T-helper 17 cell (primary cell): ENCODE results near the gene RBPJL. TPM values are rescaled to one million over a fixed set of nuclear protein-coding genes. Genes with fewer than 3 reads are reported as not detected.

Experiments used
- ATAC-seq: fragments of 150-1000 bp; cut with Tn5 transposase; 2 replicates; pipeline ENCODE4 v1.10.0; 2021; ENCODE audit warnings: mild to moderate bottlenecking, moderate library complexity
- DNase-seq, 3 donors: peaks; one replicate each; pipeline versions ENCODE4 v3.0.0 to v3.0.0-alpha.2; 2020 to 2021
- H3K9me3 ChIP-seq: one replicate; pipeline ENCODE4 v1.7.0; 2013; ENCODE audit warnings: low read length, mild to moderate bottlenecking; ENCODE audit not compliant: control insufficient read depth, poor library complexity, severe bottlenecking
- H3K27ac Mint-ChIP-seq: one replicate; pipeline ENCODE4 v1.8.0; 2022; ENCODE audit warnings: mild to moderate bottlenecking, moderate library complexity, mixed read lengths
- H3K27me3 Mint-ChIP-seq: one replicate; pipeline ENCODE4 v1.8.0; 2022; ENCODE audit warnings: mixed read lengths
- H3K36me3 Mint-ChIP-seq: one replicate; pipeline ENCODE4 v1.8.0; 2022; ENCODE audit warnings: low read depth, mixed read lengths
- H3K4me1 Mint-ChIP-seq: one replicate; pipeline ENCODE4 v1.8.0; 2022; ENCODE audit warnings: mild to moderate bottlenecking, mixed read lengths
- H3K4me3 Mint-ChIP-seq: one replicate; pipeline ENCODE4 v1.8.0; 2022; ENCODE audit warnings: mild to moderate bottlenecking, moderate library complexity, mixed read lengths
- total RNA-seq, 4 donors: library from RNA in 2 of 4; stranded (reverse) in 2 of 4; gene quantifications; one replicate each; pipeline ENCODE4 v1.2.3 and lab custom pipeline; 2022 to 2026

Gene RBPJL
- total RNA-seq, 2 donors from 2014 or later, result not detected

DNA sequence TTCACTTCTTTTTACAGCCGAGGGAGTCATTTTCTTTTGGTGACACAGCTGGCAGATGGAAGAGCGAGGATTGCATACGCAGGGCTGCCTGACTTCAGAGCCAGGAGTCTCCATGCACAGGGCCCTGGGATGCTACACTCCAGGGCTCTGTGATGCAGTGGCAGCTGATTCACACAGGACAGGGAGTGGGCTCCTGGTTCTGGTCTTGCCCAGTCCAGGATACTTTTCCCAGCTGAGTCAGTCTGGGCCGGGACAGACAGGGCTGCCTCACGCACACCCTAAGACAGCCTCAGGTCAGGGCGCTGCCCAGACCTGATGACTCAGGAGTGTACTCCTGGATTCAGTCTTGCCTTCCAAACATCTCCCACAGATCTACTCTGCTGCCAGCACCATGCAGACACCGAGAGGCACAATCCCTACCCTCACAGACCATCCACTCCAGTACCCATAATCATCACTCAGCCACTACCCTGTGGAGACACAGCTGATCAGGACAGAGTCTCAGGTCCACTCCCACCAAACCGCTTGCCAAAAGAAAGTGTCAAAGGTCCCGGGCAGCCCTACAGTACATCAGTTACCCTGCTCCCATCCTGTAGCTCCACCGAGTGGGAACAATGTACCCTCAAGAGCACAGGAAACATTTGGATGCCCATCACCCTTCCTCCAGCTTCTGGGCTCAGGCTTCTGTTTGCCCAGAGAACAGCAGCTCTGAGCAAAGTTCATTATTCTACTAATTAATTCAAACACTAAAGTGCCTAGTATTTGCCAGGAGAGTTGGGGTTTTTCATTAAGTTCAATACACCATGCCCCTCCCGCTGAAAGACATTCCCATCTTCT lies 30.1 kb downstream of the RBPJL start:
- ATAC-seq (no peak), DNase-seq (no peak)
- Mint-ChIP-seq H3K36me3 (no peaks in the 10 kb centered on the region), H3K27ac (peak overlapping the region; percentile 71), H3K4me1 (no peaks in the 10 kb centered on the region), H3K4me3 (no peak overlapping the region), H3K27me3 (no peaks in the 10 kb centered on the region)
- H3K9me3 ChIP-seq, result no peaks in the 10 kb centered on the region

DNA sequence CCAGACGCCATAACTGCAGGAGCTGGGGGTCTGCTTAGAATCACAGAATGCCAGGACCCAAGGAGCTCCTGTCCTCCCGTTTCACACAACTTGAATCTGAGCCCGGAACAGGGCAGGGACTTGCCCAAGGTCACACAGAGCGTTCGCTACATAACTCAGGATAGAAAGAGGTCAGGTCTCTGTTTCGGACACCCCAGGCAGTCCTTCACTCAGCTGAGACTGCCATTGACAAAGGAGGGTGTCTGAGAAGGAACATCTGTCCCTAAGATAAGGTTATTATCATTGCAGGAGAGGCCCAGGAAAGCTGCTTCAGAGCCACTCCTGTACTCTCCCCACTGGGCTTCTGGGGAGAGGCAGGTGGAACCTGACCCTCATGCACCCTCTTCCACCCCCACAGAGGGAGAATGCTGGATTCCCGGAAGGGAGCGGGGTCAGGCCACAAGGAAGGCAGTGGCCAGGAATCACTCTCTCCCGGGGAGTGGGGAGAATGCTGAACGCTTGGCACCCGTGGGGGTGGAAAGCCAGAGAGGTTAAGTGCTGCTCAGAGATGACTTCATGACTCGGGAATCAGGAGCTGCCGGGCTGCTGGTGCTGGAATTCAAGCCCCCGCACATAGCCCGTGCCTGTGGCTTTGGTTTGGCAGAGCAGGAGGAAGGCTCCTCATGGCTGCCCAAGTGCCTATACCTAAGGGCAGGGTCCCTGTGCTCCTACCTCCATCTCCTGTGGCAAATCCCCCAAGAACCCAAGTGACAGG lies 30.9 kb downstream of the RBPJL start:
- H3K27me3 Mint-ChIP-seq, result no peaks in the 10 kb centered on the region

DNA sequence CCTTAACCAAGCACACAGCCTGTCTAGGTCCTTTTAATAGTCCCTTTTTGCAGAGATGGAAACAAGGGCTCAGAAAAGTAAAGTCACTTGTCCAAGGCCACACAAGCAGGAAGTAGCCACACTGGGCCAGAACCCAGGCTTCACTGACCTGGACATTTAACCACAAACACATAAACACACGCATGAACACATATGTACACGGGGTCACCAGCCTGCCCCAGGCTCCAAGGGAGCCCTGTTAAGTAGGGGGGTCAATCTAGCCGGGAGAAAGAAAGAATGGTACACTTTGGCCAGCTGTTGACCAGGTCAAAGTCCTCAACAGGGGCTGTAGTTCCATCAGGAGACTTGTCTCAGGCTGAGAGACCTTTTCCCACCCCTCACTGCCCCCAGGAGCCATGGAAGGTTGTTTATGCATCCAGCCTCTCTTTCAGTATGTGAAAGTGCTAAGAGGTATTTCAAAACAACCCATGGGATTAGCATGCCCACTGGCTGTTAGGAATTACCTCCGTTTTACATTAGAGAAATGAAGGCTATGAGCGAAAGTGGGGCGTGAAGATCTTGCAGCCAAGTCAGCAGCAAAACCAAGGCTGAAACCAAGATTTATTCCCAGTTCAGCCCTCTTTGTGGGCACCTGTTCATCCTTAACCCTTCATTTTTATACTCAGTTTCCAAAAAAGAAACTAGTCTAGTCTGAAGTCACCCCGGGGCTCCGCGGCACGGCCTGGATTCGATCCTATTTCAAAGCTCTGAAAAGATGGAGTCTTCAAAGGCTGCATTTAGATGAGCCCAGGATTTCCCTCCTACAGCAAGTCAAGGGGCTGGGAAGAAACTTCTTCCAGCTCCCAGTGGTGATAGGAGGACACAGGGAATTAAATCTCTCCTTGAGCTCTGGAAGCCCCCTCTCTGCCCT lies 31.7 kb downstream of the RBPJL start:
- ATAC-seq (no peak), DNase-seq (no peak)
- H3K9me3 ChIP-seq, result no peaks in the 10 kb centered on the region
- Mint-ChIP-seq H3K4me3 (no peak overlapping the region), H3K36me3 (no peaks in the 10 kb centered on the region), H3K27ac (no peak overlapping the region), H3K27me3 (no peaks in the 10 kb centered on the region), H3K4me1 (no peaks in the 10 kb centered on the region)

More for the DNA sequence above, 30.9 kb downstream of the RBPJL start:
- Mint-ChIP-seq H3K36me3 (no peaks in the 10 kb centered on the region), H3K27ac (peak overlapping the region; percentile 71), H3K4me3 (no peak overlapping the region), H3K4me1 (no peaks in the 10 kb centered on the region)
- DNase-seq (no peak), ATAC-seq (no peak)
- no peaks in the 10 kb centered on the region for H3K9me3 ChIP-seq

DNA sequence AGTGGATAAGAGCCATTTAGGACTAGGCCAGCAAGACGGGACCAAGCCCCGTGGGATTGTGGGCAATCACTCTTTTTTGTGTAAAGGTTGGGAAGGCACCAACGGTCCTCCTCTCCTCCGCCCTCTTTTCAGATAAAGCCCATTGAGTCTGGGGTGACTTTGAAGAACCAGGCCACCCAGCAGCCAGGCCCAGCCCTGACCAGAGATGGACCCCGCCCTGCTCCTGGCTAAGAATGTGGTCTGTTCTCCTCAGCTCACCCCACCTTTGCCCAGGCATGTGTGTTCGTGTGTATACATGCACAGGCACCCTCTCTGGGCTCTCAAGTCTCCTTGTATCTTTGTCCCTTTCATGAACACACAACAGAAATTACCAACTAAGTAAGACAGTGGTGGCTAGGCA lies 32.4 kb downstream of the RBPJL start:
- ATAC-seq (no peak), DNase-seq (no peak)
- no peak overlapping the region for H3K4me3 Mint-ChIP-seq
- H3K36me3 Mint-ChIP-seq, result no peaks in the 10 kb centered on the region
- H3K27ac Mint-ChIP-seq, result no peak overlapping the region
- H3K9me3 ChIP-seq, result no peaks in the 10 kb centered on the region
- no peaks in the 10 kb centered on the region for H3K4me1 Mint-ChIP-seq
- H3K27me3 Mint-ChIP-seq, result no peaks in the 10 kb centered on the region

DNA sequence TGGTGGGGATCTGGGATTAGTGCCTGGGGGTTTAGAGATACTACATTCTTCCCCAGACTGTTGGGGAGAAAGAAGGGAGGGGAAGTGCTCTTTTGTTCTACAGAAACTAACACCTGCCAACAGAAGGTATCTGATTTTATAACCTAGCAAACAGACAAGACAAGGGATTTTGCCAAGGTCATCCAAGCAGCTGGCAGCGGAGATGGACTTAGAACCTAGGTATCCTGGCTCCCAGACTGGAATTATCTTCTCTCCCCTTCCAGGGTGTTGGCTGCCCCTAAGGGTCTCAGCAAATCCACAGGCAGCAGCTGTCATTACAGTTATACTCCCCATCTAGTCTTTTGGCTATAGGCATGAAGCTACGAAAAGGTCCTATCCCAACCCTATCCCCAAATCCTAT lies 33.2 kb downstream of the RBPJL start:
- no peak for DNase-seq
- H3K9me3 ChIP-seq, result no peaks in the 10 kb centered on the region
- Mint-ChIP-seq H3K27me3 (no peaks in the 10 kb centered on the region), H3K4me1 (no peaks in the 10 kb centered on the region), H3K27ac (peak overlapping the region; percentile 63), H3K36me3 (no peaks in the 10 kb centered on the region), H3K4me3 (no peak overlapping the region)
- no peak for ATAC-seq

DNA sequence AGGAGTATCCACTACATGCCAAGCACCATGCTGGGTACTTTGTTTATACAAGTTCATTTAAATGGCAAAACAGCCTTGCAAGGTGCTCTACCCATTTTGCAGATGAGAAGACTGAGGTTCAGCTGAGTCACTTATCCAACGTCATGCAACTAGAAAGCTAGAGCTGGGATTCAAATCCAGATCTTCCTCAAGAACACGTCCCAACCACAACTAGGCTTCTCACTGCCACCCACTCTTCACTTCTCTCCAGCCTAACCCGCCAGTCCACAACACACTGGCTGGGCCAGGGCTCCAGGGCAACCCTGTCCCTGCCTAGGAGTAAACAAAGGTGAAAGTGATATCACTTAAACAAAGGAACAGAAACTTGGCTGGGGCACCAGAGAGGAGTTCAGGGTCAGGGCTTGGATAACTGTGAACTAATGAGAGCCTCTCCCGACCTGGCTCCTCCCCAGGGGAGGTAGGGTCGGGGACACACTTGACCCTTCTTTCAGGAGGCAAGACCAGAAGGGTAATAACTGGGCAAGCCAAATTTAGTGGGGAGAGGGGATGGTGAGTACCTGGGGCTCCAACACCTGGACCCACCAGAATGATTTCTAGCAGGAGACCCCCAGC lies 33.7 kb downstream of the RBPJL start:
- peak overlapping the region; percentile 63 for H3K27ac Mint-ChIP-seq
- ATAC-seq, result no peak

DNA sequence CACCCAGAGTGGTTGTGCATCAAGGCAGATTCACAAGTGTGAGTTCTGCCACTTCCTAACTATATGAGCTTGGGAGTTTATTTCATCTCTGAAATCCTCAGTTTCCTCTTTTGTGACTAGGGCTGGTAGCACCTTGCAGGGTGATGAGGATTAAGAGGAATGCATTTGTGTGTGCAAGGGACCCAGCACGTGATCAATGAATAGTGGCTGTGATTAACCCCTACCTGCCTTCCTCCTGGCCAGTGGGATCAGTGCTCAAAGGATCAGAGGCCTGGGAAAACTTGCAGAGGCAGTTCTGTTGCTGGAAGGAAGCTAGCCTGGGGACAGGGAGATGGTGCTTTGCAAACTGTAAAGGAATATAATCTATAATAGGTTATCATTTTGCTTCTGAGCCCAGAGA lies 34.3 kb downstream of the RBPJL start:
- ATAC-seq (no peak), DNase-seq (no peak)
- H3K4me3 Mint-ChIP-seq, result no peak overlapping the region
- no peaks in the 10 kb centered on the region for H3K27me3 Mint-ChIP-seq
- peaks cover 3% of the 10 kb centered on the region for H3K4me1 Mint-ChIP-seq
- H3K36me3 Mint-ChIP-seq, result no peaks in the 10 kb centered on the region
- H3K9me3 ChIP-seq, result no peaks in the 10 kb centered on the region
- no peak overlapping the region for H3K27ac Mint-ChIP-seq

More for the DNA sequence above, 33.7 kb downstream of the RBPJL start:
- DNase-seq, result no peak
- Mint-ChIP-seq H3K27me3 (no peaks in the 10 kb centered on the region), H3K36me3 (no peaks in the 10 kb centered on the region), H3K4me3 (no peak overlapping the region), H3K4me1 (no peaks in the 10 kb centered on the region)
- no peaks in the 10 kb centered on the region for H3K9me3 ChIP-seq

DNA sequence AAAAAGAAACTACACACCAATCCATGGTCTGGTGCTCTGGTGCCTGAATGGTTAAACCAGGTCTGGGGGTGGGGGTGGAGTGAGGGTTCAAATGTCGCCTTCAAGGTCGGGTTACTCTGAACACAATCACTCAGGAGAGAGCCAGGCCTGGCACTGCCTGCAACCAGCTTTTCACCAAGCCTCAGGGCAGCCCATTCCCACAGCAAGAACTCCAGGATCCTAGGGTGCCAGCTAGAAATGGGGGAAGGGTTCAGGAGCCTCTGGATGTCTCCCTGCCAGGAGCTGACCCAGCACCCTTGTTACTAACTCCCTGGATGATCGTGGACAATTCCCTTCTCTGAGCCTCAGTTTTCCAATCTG lies 34.9 kb downstream of the RBPJL start:
- no peaks in the 10 kb centered on the region for H3K27me3 Mint-ChIP-seq
- H3K36me3 Mint-ChIP-seq, result no peaks in the 10 kb centered on the region
- peaks cover 5% of the 10 kb centered on the region for H3K4me1 Mint-ChIP-seq
- H3K4me3 Mint-ChIP-seq, result no peak overlapping the region
- DNase-seq, result no peak
- H3K9me3 ChIP-seq, result no peaks in the 10 kb centered on the region
- ATAC-seq, result no peak
- H3K27ac Mint-ChIP-seq, result no peak overlapping the region

DNA sequence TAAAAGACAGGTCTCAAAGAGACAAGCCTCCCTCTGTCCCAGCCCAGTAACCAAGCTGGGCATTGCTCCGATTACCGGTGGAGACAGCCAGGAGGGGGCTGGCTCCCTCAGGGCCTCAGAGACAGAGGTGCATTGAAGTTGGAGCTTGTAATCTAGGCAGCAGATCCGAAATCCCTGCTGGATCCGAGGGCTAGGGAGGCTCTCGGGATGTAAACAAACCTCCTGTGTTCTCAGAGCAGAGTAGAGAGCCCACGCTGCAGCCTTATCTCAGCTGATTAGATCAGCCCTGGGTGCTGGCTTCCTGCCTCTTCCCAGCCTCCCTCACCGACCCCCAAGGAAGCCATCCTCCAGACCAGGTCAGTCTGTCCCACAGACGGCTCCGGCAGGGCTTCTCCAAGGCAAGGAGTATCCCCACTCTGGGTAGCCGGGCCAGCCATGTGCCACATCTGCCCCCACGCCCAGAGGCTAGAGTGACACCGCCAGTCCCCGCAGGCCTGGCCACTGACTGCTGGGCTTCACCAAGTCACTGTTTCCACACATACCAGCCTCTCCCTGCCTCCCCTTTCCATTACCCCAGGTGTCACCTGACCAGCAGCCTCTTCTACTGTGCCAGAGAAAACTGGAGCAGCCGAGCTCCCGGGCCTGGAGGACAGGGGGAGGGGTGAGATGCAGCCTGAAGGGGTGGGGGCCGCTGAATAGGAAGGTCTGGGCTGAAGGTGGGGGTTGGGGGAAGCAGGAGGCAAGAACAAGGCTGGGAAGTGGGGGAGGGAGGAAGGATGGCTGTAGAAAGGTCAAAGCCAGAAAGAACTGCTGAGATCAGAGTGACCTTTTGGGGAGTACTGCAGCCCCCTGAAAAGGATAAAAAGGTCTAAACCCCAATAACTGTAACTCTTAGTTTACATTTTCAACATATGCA lies 35.6 kb downstream of the RBPJL start:
- H3K9me3 ChIP-seq, result no peaks in the 10 kb centered on the region
- no peak for DNase-seq
- no peak overlapping the region for H3K27ac Mint-ChIP-seq
- H3K4me1 Mint-ChIP-seq, result peaks cover 8% of the 10 kb centered on the region
- H3K4me3 Mint-ChIP-seq, result no peak overlapping the region
- no peak for ATAC-seq
- H3K27me3 Mint-ChIP-seq, result no peaks in the 10 kb centered on the region
- no peaks in the 10 kb centered on the region for H3K36me3 Mint-ChIP-seq

DNA sequence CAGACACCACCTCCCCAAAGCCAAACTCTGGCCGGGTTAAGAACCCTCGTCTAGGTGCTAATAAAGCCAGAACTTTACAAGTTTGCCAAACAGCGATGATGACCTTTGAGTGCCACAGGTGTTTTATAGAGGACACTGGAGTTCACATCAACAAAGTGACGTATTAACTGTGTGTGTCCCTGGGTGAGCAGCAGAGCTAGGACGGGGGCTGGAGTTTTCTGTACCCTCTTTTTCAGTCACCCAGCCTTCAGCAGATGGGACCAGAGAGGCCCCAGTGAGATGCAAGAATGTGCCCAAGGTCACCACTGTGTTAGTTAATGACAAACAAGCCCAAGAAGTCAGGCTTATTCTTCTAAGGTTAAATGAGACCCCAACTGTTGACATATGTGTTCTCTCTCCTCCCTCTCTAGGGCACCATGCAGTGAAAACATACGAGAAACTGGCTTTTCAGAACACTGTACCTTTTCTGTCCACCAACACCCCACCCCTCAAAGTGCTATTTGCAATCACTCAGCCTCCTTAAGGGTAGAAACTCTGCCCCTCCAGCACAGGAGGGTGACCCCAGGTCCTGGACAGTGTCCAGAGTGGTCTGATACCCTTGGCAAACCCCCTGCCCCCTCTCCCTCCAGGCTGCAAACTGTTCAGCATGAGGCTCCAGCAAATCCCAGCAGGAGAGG lies 36.4 kb downstream of the RBPJL start:
- ATAC-seq (no peak), DNase-seq (no peak)
- H3K9me3 ChIP-seq, result no peaks in the 10 kb centered on the region
- Mint-ChIP-seq H3K4me1 (peaks cover 14% of the 10 kb centered on the region), H3K36me3 (no peaks in the 10 kb centered on the region), H3K27me3 (no peaks in the 10 kb centered on the region), H3K4me3 (no peak overlapping the region), H3K27ac (no peak overlapping the region)

DNA sequence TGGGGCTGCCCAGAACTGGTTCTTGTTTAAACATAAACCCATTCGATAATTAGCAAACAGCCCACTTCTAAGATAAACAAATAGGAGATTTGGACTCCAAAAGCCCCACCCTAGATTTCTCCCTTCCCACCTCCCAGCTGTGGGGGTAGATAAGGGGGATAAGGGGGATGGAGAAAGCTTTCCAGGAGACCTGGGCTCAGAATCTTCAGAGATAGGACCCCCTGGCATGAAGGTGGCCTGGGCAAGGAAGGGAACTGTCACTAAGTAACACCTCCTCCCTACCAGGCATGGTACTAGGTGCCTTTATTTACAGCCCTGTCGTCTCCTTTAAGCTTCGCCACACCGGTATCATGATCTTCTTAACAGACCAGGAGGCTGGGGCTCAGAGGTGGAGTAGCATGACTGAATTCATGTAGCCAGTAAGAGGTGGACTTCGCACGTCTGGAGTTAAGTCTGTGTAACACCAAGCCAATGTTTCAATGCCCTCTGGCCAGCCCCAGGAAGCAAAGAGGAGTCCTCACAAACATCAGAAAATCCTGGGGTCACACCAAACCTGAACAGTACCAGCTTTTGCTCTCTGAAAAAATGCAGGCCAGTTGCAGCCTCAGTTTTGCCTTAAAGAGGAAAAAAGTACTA lies 37.0 kb downstream of the RBPJL start:
- no peaks in the 10 kb centered on the region for H3K9me3 ChIP-seq
- Mint-ChIP-seq H3K27me3 (no peaks in the 10 kb centered on the region), H3K27ac (no peak overlapping the region), H3K36me3 (no peaks in the 10 kb centered on the region), H3K4me3 (no peak overlapping the region), H3K4me1 (peaks cover 14% of the 10 kb centered on the region)
- DNase-seq (no peak), ATAC-seq (no peak)
